ENCODE measurements around the gene ETNK2. TPM values are rescaled to one million over a fixed set of nuclear protein-coding genes. Genes with fewer than 3 reads are reported as not detected.
A peak's percentile ranks its signal among the peaks of the same experiment; 100 is the strongest.

ETNK2 gene
- total and polyA plus RNA-seq, 2 of the 4 experiments (the other 2 are of a cell fraction), result 18.9 to 26.0 TPM

GRCh38 chr1:204190212-204191211 is 38.7 kb upstream of the ETNK2 start:
- dilution Hi-C loops (cut with HindIII; ENCODE audit: low sequenced_read_pairs, unreplicated experiment), result no loop called here
- H3K18ac ChIP-seq (ENCODE audit: low read depth, low read length), result no peak overlapping the region
- ChIA-PET CTCF (interaction anchor here (1.0 to 1.3 kb wide), 4 partner anchors 16 to 208 kb away, joined by 3 read pairs; no protein-coding TSS in a partner anchor), POLR2A (ENCODE audit: unreplicated experiment) (interaction anchor here (0.7 kb wide), 1 partner anchor 20 kb away, joined by 5 read pairs; no protein-coding TSS in a partner anchor)
- H2BK120ac ChIP-seq (ENCODE audit: low read depth, low read length), result peak overlapping the region; percentile 65; the same call in 1 of the 2 replicates
- no peak overlapping the region for H3K27ac ChIP-seq (ENCODE audit: insufficient read depth, low read length)
- H2AK9ac ChIP-seq (replicated peaks; ENCODE audit: low read depth, low read length, poor library complexity), result peak overlapping the region; percentile 10
- in situ Hi-C loops (cut with MboI; ENCODE audit: low sequenced_read_pairs), result no loop called here
- H3K4me1 ChIP-seq (ENCODE audit: control insufficient read depth, insufficient read depth, low read length), result peaks cover 15% of the 10 kb centered on the region
- peak overlapping the region; percentile 78 for H2AFZ ChIP-seq (replicated peaks; ENCODE audit: low read length, poor library complexity)
- peaks cover 6 to 9% of the 10 kb centered on the region in 2 experiments; a peak in 3 of 4 replicates for H3K79me1 ChIP-seq (ENCODE audit: low read depth in 1 of 2, low read length in 2 of 2)
- peaks cover 11% of the 10 kb centered on the region for H3K9me1 ChIP-seq (ENCODE audit: insufficient read depth, low read length)
- peak; percentile 57 for ATAC-seq (ENCODE audit: low read depth)
- peaks cover 3% of the 10 kb centered on the region; the same call in 1 of the 2 replicates for H3K27me3 ChIP-seq (ENCODE audit: control insufficient read depth, insufficient read depth, low read length)
- peak overlapping the region; percentile 13; the same call in 1 of the 2 replicates for H4K91ac ChIP-seq (ENCODE audit: insufficient read depth, low read depth, low read length)
- WGBS, 2 experiments (ENCODE audit: extremely low coverage in 2 of 2, insufficient read length in 1 of 2), result 21% methylated on average over 10 of the region's 44 CpGs; no CpG with 5 or more reads in 1 of the 2 experiments
- no peak overlapping the region for H4K5ac ChIP-seq (ENCODE audit: low read depth, low read length)
- no peak overlapping the region for H3K9ac ChIP-seq (ENCODE audit: low read depth, low read length)
- H2BK20ac ChIP-seq (ENCODE audit: low read depth, low read length), result 0 out of 2 replicates have a peak overlapping the region, but pooled peaks have one; percentile 49
- no peaks in the 10 kb centered on the region for H4K20me1 ChIP-seq (ENCODE audit: insufficient read depth, low read length)
- intact Hi-C loops (cut with micrococcal nuclease), result no loop called here
- H3K4me2 ChIP-seq (ENCODE audit: low read depth, low read length), result no peak overlapping the region
- H3K4me3 ChIP-seq (ENCODE audit: insufficient read depth, low read depth, low read length), result no peak overlapping the region
- no peaks in the 10 kb centered on the region for H3K9me3 ChIP-seq (ENCODE audit: control insufficient read depth, insufficient read depth, low read length)
- H2BK5ac ChIP-seq (ENCODE audit: low read depth, low read length, poor library complexity, severe bottlenecking), result no peak overlapping the region
- TF ChIP-seq NFE2L2 (IDR thresholded peaks at IDR 0.05; ENCODE audit: low read depth, low read length) (no peak; the same call in 1 of the 2 replicates), CEBPB (IDR thresholded peaks at IDR 0.05; ENCODE audit: low read depth, low read length) (peak; percentile 97), MAFK (IDR thresholded peaks at IDR 0.05; ENCODE audit: low read depth, low read length) (no peak), RFX5 (IDR thresholded peaks at IDR 0.05; ENCODE audit: low read depth, low read length) (no peak), CTCF (conservative IDR thresholded peaks at IDR 0.05; ENCODE audit: low read depth, low read length) (no peak), SMC3 (IDR thresholded peaks at IDR 0.05; ENCODE audit: low read depth, low read length) (no peak)
- no peak overlapping the region for H3K14ac ChIP-seq (replicated peaks; ENCODE audit: low read depth, low read length)
- H3K56ac ChIP-seq (ENCODE audit: extremely low read depth, insufficient read depth, low read length), result no peak overlapping the region
- 0 out of 3 replicates have a peak overlapping the region, but pooled peaks have one; percentile 35 for H2BK15ac ChIP-seq (ENCODE audit: low read depth, low read length)
- H3K23ac ChIP-seq (ENCODE audit: low read depth, low read length), result no peak overlapping the region
- no peaks in the 10 kb centered on the region for H3K36me3 ChIP-seq (ENCODE audit: control insufficient read depth, insufficient read depth, low read length)
- no peak overlapping the region for H2AK5ac ChIP-seq (ENCODE audit: low read depth, low read length)
- no TSS peak for BruUV-seq (replicated peaks)
- peak; percentile 70 for DNase-seq
- H4K8ac ChIP-seq (ENCODE audit: low read depth in 2 of 2, low read length in 2 of 2), result peak overlapping the region; percentile 38 to 41; a peak in 1 of 4 replicates
- H3K4ac ChIP-seq (ENCODE audit: low read depth, low read length), result peak overlapping the region; percentile 15; the same call in 1 of the 2 replicates
